GM19023 (cell line): Measurements from ENCODE around the gene FMC1.

ENCODE experiments used
- ATAC-seq: cut with Tn5 transposase; IDR thresholded peaks from one replicate; pipeline ENCODE4 v1.9.1; 2021; ENCODE audit warnings: mild to moderate bottlenecking, moderate library complexity; ENCODE audit not compliant: unreplicated experiment

The FMC1 gene

DNA sequence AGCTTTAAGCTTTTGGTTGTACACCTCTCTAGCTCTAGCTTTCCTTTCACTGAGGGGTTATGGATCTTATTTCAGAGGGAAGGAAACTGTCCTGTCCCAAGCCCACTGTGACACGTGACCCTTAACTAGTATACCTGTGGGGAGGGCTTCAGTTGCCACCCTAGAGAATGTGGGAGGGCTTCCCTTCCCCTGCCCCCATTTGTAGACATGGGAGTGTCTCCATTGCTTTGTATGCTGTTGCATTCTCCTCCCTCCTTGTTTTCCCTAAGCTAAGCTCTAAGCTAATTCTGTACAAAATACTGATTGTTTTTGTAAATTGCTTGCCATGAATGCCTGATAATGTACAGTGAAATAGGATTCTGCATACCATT lies 29.8 kb downstream of the FMC1 start:
- ATAC-seq = no peak

DNA sequence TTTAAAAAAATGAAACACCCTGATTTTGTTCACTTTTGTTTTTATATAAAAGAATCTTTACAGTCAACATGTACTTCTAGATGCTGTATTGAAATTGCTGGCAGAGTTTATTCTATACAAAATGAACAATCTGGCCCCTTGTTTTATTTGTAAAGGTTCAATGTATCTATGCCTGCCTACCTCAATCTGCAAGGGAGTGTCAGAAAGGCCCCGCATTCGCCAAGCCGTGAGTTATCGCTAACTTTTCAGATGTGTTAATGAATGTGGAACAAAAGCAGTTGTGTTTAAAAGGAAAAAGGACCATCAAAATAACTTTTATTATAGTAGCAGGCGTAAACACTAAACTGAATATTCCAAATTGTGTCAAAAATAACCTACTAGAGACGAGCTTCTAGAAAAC lies 33.1 kb downstream of the FMC1 start:
- ATAC-seq = no peak

DNA sequence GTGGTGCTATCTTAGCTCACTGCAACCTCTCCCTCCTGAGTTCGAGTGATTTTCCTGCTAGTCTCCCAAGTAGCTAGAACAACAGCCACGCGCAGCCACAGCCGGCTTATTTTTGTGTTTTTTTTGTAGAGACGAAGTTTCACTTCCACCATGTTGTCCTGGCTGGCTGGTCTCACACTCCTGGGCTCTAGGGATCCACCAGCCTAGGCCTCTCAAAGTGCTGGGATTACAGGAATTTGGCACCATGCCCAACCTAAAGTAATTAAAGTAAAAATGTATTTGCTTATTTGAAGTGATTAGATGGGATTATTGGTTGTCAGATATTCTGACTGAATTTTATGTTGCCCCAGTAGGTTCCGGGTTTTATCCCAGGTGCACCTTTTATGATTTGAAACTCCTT lies 41.3 kb downstream of the FMC1 start:
- ATAC-seq = no peak

DNA sequence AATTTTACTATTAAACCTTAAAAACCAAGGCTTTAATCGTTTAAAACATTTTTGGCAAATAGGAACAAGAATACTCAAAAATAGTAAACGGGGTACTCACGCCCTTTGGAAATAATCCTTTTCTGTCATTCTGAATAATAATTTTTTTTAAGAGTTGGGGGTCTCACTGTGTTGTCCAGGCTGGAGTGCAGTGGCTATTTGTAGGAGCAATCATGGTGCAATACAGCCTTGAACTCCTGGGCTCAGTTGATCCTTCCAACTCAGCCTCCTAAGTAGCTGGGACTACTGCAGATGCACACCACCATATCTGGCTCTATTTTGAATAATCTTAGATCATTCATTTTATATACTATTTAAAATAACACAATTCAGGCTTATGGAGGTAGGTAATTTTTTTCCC lies 43.5 kb downstream of the FMC1 start:
- ATAC-seq = no peak

DNA sequence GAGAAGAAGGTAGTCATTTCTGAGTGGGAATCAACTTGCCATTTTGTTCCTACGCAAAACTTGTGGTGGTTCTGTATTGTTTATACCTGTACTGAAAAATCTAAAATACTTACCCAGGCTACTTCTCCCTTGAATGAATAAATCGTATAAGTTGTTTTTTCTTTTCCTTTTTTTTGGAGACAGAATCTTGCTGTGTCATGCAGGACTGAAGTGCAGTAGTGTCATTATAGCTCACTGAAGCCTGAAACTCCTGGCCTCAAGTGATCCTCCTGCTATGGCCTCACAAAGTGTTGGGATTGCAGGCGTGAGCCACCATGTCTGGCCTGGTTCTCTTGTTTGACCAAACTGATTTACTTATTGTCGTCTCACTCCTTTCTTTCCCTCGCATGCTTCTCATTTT lies 46.5 kb downstream of the FMC1 start:
- ATAC-seq = no peak

DNA sequence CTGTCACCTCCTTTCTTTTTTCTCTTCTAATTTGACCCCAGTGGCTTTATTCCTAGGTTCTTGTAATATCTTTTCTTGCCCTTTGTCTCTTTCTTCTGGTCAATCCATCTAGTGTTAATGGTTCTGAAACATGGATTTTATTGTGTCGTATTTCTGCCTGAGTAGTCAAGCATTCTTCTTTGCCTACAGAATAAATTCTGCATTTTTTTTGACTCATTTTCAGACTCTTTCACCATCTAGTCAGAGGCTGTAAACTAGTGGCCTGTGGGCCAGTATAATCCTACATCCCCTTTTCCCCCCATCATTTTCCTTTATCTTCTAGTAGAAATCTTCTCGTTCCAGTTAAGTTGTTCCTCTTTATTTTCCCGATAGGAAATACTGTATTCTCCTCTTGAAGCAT lies 48.0 kb downstream of the FMC1 start:
- no peak for ATAC-seq

DNA sequence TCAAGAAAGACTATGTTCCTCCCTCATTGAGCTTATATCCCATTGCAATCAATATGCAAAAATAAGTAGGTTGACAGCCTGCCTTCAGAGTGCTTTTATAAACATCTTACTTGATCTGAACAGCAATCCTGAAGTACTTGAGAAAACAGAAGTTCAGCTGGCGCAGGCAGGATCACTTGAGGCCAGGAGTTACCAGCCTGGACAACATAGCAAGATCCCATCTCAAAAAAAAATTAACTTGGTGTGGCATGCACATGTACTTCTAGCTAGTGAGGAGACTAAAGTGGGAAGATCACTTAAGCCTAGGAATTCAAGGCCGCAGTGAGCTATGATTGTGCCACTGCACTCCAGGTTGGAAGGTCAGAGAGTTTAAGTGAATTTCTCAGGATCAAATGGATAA lies 48.6 kb downstream of the FMC1 start:
- no peak for ATAC-seq

DNA sequence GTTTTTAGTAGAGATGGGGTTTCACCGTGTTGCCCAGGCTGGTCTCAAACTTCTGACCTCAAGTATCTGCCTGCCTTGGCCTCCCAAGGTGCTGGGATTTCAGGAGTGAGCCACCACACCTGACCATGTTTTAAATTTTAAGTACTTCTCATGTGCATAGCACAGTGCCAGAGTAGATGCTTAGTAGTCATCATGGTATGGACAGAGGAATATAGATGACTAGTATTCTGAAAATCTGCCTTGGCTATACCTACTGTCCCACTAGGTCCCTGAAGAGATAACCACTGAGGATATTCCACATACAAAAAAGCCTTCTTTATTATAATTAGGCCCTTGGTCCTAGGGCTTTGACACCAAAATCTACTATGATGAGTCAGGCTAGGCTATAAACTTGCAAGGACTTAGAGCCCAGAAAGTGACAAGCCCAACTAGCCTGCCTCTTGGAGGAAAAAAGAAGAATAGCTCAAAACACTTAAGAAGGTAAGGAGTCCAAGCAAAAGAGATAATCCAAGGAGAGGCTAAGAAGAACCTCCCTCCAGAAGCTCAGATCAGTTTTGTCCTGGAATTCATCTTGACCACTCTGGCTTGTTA lies 52.6 kb downstream of the FMC1 start:
- ATAC-seq = no peak

DNA sequence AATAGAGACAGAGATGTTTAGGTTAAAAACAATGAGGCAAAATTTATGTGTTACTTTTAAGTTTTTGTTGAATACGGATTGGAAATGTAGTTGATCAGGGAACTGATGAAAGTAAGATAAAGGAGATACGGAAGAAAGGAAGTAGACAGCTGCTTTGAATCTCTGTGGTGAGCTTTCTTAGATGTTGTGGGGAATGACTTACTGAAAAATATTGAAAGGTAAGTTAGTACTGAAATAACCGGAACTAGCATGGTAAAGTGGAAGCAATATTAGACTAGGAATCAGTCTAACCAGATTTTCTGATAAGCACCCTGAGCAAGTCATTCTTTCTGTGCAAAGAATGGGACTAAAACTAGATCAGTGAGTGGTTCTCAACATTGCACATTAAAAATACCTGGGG lies 53.4 kb downstream of the FMC1 start:
- no peak for ATAC-seq
